GM21367 (cell line): ENCODE results near the gene MPC2.

Experiments used
- ATAC-seq: cut with Tn5 transposase; IDR thresholded peaks from one replicate; pipeline ENCODE4 v1.9.1; 2021; ENCODE audit not compliant: unreplicated experiment

Gene MPC2

DNA sequence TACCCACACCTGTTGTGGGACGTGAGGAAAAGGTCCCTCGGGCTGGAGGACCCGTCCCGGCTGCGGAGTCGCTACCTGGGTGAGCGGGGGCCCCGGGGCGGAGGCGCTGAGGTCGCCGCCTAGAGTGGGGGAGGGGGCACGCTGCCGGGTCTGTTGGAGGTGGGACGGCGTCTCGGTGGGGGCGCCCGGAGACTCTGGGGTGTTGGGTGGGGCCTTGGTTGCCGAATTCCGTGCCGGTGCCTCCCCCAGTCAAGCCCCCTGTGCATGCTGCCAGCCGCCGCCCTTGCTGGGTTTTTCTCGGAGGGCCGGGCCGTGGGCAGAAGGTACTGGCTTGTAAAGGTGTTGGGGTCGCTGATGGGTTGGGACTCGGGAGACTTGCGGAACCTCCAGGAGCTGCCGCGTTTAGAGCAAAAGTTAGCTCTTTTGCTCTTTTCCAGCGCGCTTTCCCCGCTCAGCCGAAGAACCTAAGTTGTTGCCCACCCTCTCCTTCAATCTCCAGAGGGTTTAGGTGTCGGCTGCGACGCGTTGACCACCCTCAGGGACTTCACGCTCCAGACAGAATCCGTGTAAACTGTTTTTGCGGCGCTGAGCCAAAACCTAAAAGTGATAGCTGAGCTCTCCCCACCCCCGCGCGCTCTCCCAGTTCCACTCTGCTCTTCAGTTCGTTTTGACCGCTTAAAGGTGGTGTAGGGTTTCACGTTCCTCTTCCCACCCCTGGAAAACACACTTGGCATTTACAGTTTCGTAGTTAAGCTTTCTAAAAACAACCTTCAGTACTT lies at the start of gene MPC2:
Gene MPC2, minus strand, starts transcription at position 143 of the 779 bp plus-strand sequence. CDS start 1,231 bp downstream, outside the sequence.
- ATAC-seq: peak; percentile 8

DNA sequence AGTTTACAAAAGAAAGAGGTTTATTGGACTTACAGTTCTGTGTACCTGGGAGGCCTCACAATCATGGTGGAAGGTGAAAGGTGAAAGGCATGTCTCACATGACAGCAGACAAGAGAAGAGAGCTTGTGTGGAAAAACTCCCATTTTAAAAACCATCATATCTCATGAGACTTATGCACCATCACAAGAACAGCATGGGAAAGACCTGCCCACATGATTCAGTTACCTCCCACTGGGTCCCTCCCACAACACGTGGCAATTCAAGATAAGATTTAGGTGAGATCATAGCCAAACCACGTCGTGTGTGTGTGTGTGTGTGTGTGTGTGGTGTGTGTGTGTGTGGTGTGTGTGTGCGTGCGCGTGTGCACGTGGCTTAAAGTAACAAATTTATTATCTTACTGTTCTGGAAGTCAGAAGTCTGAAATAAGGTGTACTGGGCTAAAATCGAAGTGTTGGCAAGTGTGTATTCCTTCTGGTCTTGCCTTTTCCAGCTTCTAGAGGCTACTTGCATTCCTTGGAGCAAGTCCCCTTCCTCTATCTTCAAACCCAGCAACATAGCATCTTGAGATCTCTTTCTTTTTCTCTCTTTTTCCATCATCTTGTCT lies 48.1 kb upstream of the MPC2 start:
- ATAC-seq: no peak

DNA sequence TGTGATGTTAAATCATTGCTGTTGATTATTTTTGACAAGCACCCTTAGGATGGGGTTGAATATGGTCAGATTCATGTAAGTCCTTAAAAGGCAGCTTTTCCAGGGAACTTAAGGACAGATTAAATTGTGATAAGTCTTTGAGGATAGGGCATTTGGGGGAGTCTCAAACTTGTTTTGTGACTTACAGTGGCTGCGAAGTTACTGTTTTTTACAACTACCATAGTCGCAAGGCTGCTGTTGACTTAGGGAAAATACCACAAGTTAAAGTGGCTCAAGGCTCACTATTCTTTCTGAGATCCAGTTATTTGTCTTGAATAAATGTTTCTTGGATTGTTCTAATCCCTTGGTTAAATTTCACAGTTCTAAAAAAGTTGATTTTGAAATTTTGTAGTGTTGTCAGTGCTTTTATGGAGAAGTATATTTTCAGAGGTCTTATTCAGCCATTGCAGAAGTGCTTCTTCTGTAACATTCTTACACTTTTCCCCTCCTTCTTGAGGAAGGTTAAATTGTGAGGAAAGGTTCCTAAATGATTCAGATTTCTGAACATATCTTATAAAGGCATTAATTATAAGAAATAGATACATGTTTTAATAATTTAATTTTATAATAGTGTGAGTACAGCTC lies 47.0 kb upstream of the MPC2 start:
- no peak for ATAC-seq

DNA sequence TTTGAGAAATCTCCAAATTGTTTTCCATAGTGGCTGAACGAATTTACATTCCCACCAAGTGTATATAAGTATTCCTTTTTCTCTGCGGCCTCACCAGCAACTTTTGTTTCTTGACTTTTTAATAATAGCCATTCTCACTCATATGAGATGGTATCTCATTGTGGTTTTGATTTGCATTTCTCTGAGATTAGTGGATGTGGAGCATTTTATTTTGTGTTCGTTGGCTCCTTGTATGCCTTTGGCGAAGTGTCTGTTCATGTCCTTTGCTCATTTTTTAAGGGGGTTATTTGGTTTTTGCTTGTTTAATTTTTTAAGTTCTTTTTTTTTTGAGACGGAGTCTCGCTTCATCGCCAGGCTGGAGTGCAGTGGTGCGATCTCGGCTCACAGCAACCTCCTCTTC lies 45.1 kb upstream of the MPC2 start:
- no peak for ATAC-seq

DNA sequence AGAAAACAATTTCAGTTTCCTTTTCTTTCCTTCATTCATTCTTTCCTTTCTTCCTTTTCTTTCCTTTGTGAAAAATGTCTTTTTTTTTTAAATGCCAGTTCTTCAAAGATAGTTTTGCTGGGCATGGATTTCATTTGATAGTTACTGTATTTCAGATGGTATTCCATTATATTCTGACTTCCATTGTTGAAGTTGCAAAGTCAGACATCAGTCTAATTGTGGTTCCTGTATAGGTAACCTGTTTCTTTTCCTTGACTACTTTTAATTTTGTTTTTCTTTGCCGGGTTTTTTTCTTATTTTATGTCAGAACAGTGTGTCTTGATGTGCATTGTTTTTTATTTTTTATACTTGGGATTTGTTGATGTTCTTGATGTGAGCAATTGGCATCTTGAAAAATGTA lies 40.4 kb upstream of the MPC2 start:
- ATAC-seq: no peak

DNA sequence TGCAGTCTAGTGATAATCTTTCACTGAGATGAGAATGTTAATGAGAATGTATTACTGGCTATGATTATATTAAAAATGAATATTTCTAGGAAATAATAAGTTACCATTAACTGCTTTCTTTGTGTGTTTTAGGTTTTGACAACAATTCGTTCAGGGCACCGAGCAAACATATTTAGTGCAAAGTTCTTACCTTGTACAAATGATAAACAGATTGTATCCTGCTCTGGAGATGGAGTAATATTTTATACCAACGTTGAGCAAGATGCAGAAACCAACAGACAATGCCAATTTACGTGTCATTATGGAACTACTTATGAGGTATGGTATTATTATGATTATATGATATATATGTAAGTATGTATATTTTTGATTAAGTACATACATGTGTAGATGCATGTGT lies 37.8 kb upstream of the MPC2 start:
- no peak for ATAC-seq

DNA sequence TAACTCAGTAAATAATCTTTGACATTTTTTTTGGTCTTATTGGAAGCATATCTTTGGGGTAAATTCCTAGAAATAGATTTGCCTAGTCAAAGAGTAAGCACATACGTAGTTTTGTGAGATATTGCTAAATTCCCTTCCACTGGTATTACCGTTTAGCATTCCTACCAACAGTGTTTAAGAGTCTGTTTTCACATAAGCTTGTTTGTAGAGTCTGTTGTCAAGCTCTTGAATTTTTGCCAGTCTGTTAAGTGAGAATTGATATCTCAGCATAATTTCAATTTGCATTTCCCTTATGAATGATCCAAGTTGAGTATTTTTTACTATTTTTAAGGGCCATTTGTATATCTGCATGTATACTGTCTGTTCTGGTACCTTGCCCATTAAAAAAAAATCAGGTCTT lies 37.0 kb upstream of the MPC2 start:
- ATAC-seq: no peak

DNA sequence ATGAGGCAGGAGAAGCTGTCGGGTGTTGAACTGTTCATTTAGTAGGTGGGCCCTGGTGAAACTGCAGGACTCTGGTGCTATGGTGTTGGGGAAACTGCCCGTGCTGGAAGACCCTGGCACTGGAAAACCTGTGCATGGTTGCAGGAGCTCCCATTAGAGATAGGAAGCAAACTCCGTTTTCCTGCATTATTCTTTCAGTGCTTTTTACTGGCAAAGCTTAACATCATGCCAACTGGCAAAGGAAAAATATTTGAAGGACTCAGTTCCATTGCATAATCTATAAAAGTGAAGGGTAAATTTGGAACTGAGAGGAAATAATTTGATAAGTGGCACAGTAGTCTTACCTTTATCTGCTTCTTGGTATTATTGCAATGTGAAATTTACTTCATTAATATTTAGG lies 31.7 kb upstream of the MPC2 start:
- ATAC-seq: no peak

DNA sequence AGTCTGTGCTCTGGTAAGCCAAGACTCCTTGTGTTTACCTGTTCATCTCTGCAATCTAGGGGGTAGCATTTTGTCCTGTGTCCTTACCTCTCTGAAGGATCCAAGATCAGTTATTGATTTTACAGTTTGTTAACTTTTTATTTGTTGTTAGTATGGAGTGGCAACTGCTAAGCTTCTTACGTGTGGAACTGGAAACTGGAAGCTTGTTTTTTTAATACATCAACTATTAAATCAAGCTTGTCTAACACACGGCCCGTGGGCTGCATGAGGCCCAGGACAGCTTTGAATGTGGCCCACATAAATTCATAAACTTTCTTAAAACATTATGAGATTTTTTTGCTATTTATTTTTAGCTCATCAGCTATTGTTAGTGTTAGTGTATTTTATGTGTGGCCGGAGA lies 29.2 kb upstream of the MPC2 start:
- ATAC-seq: no peak

DNA sequence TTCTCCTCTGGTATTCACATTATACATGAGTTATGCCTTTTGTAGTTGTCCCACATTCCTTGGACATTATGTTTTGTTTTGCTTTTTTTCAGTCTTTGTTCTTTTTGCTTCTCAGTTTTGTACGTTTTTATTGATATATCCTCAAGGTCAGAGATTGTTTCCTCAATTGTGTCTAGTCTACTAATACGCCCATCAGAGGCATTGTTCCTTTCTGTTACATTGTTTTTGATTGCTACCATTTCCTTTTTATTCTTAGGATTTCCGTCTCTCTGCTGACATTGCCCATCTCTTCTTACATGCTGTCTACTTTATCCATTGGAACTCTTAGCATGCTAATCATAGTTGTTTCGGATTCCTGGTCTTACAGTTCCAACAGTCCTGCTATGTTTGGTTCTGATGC lies 27.8 kb upstream of the MPC2 start:
- no peak for ATAC-seq

DNA sequence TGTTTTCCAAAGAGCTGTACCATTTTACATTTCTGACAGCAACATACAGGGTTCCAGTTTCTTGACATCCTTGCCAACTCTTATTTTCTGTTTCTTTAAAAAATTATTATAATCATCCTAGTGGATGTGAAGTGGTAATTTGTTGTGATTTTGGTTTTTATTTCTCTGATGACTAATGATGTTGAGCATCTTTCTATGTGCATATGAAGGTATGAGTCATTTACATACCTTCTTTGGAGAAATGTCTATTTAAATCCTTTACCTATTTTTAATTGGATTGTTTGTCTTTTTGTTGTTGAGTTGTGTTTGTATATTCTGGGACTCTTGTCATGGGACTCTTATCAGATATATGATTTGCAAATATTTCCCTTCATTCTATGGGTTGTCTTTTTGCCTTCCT lies 20.8 kb upstream of the MPC2 start:
- ATAC-seq: no peak

DNA sequence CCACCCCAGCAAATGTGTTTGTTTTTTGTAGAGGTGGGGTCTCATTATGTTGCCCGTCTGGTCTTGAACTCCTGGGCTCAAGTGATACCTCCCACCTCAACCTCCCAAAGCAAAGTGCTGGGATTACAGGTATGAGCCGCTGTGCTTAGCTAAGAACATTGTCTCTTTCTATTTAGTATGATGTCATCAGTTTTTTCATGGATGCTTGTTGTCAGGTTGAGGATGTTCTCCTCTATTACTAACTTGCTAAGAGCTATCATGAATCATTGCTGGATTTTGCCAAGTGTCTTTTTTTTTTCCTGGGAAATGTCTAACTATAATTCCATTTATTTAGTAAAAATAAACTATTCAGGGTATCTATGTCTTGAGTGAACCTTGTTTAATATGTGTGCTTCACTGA lies 19.0 kb upstream of the MPC2 start:
- ATAC-seq: no peak

DNA sequence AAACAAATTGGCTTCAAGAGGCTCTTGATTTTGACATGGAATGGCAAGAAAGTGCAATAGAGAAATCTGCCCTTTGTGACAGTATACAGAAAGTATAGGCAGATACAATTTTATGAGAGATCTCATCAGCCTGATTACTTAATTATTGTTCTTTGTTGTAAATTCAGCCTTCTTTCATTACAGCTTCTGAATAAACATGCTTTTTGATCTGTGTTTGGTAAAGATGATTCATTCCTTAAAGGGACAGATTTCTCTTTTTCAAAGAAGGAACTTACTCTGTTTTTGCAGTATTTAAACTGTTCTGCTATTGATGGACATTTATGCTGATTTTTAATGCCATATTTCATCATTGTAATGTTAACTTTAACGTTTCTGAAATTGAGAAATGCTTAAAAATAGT lies 13.7 kb upstream of the MPC2 start:
- ATAC-seq: no peak

DNA sequence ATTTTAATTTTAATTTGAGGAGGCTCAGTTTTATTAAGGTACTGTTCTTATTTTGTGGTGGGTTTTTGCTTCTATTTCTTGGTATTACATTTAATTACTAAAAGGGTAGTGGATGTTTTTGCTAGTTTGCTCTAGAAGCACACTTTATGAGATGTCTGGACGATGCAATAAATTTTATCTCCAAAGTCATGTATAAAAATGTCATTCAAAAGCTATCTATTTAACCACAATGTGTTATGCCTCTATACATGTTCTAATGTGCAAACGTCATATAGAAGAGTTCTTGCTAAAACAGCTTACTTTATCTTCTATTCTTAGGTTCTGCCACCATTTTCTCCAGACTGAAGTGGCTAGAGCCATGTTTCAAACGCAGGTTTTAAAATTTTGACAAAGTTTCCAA lies 12.9 kb upstream of the MPC2 start:
- ATAC-seq: no peak

DNA sequence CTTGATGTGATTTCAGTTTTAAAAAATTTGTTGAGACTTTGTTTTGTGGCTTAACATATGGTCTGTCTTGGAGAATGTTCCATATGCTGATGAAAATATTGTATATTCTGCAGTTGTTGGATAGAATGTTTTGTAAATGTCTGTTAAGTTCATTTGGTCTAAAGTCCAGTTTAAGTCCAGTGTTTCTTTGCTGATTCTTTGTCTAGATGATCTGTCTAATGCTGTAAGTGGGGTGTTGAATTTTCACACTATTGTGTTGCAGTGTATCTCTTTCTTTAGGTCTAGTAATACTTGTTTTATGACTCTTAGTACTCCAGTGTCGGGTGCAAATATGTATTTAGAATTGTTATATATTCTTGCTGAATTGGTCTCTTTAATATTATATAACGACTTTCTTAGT lies 10.9 kb upstream of the MPC2 start:
- ATAC-seq: no peak

DNA sequence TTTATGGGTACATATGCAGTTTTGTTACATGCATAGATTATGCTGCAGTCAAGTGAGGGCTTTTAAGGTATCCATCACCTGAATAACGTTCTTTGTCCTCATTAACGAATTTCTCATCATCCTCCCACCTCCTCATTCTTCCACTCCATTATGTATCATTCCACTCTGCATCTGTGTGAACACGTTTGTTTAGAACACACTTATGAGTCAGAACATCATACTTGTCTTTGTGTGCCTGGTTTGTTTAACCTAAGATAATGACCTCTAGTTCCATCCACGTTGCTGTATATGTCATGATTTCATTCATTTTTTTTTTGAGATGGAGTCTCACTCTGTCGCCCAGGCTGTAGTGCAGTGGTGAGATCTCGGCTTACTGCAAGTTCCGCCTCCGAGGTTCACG lies 6.7 kb upstream of the MPC2 start:
- no peak for ATAC-seq

DNA sequence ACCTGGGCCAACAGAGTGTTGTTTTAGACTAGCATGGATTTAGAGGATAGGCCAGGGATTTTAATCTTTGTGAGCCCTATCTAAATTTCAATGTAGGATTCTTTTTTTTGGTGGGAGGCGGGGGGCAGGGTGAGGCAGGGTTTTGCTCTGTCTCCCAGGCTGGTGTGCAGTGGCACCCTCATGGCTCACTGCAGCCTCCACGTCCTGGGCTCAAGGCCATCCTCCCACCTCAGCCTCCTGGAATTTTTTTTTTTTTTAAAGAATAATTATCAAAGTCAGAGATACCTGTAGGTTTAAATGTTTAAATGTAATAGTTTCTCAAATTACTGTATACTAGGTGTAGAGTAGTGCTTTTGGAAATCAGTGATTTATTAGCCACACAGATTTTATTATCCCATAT lies 3.4 kb upstream of the MPC2 start:
- no peak for ATAC-seq

DNA sequence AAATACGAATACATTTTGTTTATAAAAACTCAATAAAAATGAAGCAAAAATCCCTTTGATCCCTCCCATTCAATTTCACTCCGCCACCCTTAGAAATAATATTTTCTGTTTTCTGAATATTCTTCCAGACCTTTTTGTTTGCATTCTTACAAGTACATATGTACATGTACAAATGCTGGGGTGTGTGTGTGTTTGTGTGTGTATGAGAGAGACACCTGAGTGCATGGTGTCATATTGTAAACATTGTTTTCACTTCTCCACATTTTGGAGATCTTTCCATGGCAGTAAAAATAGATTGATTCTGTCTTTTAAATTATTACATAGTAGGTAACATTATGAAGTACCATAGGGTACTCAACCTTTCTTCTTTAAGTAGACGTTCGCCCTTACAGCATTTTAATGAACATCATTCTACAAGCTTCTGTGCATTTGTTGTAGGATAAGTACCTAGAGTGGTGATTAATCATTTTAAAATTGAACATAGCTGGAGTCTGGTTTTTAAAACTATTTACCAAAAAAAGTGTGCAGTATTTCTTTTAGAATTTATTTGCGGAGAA lies 1.3 kb upstream of the MPC2 start:
- no peak for ATAC-seq

DNA sequence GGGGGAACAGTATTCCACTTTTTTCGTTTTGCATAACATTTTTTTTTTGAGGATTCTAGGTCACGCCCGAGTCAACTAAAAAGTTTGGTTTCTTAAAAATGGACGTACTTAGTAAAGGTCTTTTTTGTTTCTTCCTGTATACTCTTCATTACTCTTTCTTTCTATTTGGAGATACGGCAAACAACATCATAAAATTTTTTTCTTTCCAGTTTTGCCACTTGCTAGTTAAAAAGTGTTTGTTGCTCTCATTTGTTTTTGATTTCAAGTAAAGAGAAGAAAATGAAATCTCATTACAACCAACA lies 788 bp upstream of the MPC2 start:
- ATAC-seq: no peak

DNA sequence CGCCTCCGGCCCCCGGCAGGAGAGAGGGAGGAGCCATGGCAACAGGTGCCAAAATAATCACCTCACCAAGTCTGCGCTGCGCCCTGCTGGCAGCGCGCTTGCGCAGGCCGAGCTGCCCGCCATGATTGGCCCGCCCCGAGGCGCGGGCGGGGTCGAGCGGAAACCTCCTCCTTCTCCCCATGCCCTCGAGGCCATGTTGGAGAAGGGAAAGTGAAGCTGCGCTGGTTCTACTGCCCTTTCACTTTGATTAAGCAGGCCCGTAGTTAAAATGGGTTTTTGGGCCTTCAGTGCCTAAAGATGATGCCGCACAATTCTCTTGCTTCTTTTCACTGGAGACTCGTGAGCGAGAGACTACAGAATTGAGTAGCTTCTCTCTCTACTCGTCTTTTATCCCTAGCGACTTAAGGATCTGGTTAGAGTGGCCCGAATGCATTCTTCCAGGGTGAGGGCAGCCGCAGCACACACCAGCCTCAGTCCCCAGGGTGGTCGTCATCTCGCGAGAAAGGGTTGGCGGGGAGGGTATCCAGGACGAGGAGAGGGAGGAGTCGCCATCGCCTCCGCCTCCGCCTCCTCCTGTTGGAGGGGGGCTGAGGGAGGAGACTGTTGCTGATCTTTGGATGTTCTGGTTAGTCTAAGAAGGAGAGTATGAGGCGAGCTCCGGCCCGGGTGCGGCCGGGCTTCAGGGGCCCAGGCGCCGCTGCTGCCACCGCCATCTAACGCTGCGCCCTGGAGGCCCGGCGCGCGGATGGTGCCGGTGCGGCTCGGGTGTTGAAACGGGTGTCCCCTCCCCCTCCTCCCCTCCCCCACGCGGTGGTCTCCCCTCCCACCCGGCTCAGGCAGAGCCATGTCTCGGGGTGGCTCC lies 573 bp downstream of the MPC2 start, which contains the start of gene DCAF6:
Gene DCAF6, plus strand, starts transcription at position 616 of the 862 bp plus-strand sequence. Its CDS starts 229 bp downstream, at position 845.
- peak; percentile 69 for ATAC-seq
